Erythroblast (primary cell): ENCODE measurements around the gene OR8B12.

ENCODE experiments used
- GATA1 ChIP-seq: IDR thresholded peaks from 2 replicates; pipeline ENCODE4 v1.6.1; 2011; ENCODE audit warnings: low read depth, mild to moderate bottlenecking, control low read depth, low read length, moderate library complexity
- POLR2A ChIP-seq: IDR thresholded peaks from 2 replicates; pipeline ENCODE4 v1.6.1; 2011; ENCODE audit warnings: mild to moderate bottlenecking, low read length

DNA sequence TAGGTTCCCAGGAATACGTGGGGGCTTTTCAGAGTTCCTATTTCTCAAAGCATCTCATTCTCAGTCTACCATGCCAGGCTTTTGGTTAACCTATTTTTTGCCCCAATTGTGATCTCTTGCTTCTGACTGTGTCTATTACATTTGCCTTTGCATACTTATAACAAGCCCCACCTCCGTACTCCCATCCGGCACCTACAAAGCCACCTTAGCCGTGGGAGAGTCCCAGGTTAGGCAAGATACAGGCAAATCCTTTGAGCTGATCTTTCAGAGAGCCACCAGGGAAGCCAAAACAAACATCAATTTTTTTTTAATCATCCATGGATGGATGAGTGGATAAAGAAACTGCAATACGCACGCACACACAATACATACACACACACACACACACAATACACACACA is 49.2 kb upstream of the OR8B12 start:
- TF ChIP-seq POLR2A (no peak), GATA1 (no peak)
